Mucosa of rectum (tissue), 2 donors: ENCODE measurements around the gene MYO1D.

Experiments used
- H3K27ac ChIP-seq, 2 donors: one replicate each; pipeline ENCODE4 v1.7.0; 2013; ENCODE audit warnings: inconsistent platforms in 2 of 2, low read depth in 2 of 2, low read length in 2 of 2
- H3K27me3 ChIP-seq, 2 donors: one replicate each; pipeline ENCODE4 v1.7.0; 2013; ENCODE audit warnings: low read length in 2 of 2; ENCODE audit not compliant: control insufficient read depth in 2 of 2, insufficient read depth in 2 of 2
- H3K36me3 ChIP-seq, 2 donors: one replicate each; pipeline ENCODE4 v1.7.0; 2013; ENCODE audit warnings: low read length in 2 of 2; ENCODE audit not compliant: control insufficient read depth in 2 of 2, insufficient read depth in 2 of 2
- H3K4me1 ChIP-seq, 2 donors: one replicate each; pipeline ENCODE4 v1.7.0; 2013; ENCODE audit warnings: low read length in 2 of 2, mild to moderate bottlenecking in 1 of 2; ENCODE audit not compliant: control insufficient read depth in 2 of 2, insufficient read depth in 2 of 2
- H3K4me3 ChIP-seq, 2 donors: one replicate each; pipeline ENCODE4 v1.7.0; 2013; ENCODE audit warnings: low read length in 2 of 2
- H3K9ac ChIP-seq, 2 donors: one replicate each; pipeline ENCODE4 v1.7.0; 2013; ENCODE audit warnings: low read length in 2 of 2, low read depth in 1 of 2, mild to moderate bottlenecking in 1 of 2
- H3K9me3 ChIP-seq, 2 donors: one replicate each; pipeline ENCODE4 v1.7.0; 2013; ENCODE audit warnings: low read length in 2 of 2; ENCODE audit not compliant: control insufficient read depth in 2 of 2
- donor health status: healthy.
- donor health status: Normal muscosa, but diverticular disease.

Gene MYO1D

GRCh38 chr17:32877164-32877764, 340 bp upstream of the MYO1D start:
- Histone ChIP-seq H3K36me3 (no peaks in the 10 kb centered on the region), H3K4me1 (peaks cover 16 to 20% of the 10 kb centered on the region in 2 donors), H3K27me3 (no peaks in the 10 kb centered on the region), H3K4me3 (peak overlapping the region; percentile 76 to 82), H3K27ac (peak overlapping the region; percentile 94 to 96), H3K9ac (peak overlapping the region; percentile 82 to 96), H3K9me3 (no peaks in the 10 kb centered on the region)

GRCh38 chr17:32875923-32876416, 954 bp downstream of the MYO1D start:
- no peaks in the 10 kb centered on the region for H3K36me3 ChIP-seq
- peak overlapping the region; percentile 68 to 96 for H3K9ac ChIP-seq
- peak overlapping the region; percentile 94 to 96 for H3K27ac ChIP-seq
- H3K9me3 ChIP-seq: no peaks in the 10 kb centered on the region
- H3K27me3 ChIP-seq: no peaks in the 10 kb centered on the region
- peak overlapping the region; percentile 76 to 82 for H3K4me3 ChIP-seq
- peaks cover 20 to 23% of the 10 kb centered on the region in 2 donors for H3K4me1 ChIP-seq

- no peaks in the 10 kb centered on the region for H3K27me3 ChIP-seq
- peak overlapping the region; percentile 68 to 96 for H3K9ac ChIP-seq
- peak overlapping the region; percentile 76 to 82 for H3K4me3 ChIP-seq
- no peaks in the 10 kb centered on the region for H3K36me3 ChIP-seq
- H3K27ac ChIP-seq: peak overlapping the region; percentile 94 to 96
- peaks cover 20 to 27% of the 10 kb centered on the region in 2 donors for H3K4me1 ChIP-seq
- H3K9me3 ChIP-seq: no peaks in the 10 kb centered on the region
Observed at GRCh38 chr17:32875230-32875917, 1.6 kb downstream of the MYO1D start.

GRCh38 chr17:32873114-32873513, 3.8 kb downstream of the MYO1D start:
- Histone ChIP-seq H3K27ac (no peak overlapping the region), H3K4me3 (peak overlapping the region in 1 of 2 donors; percentile 17), H3K36me3 (no peaks in the 10 kb centered on the region), H3K27me3 (no peaks in the 10 kb centered on the region), H3K4me1 (peaks cover 17 to 40% of the 10 kb centered on the region in 2 donors), H3K9me3 (no peaks in the 10 kb centered on the region), H3K9ac (no peak overlapping the region)

- H3K27ac ChIP-seq: no peak overlapping the region
- peaks cover 17 to 37% of the 10 kb centered on the region in 2 donors for H3K4me1 ChIP-seq
- peak overlapping the region in 1 of 2 donors; percentile 5 for H3K4me3 ChIP-seq
- H3K9ac ChIP-seq: no peak overlapping the region
- H3K36me3 ChIP-seq: no peaks in the 10 kb centered on the region
- H3K27me3 ChIP-seq: no peaks in the 10 kb centered on the region
- no peaks in the 10 kb centered on the region for H3K9me3 ChIP-seq
Observed at GRCh38 chr17:32871746-32872145, 5.2 kb downstream of the MYO1D start.

- H3K9me3 ChIP-seq: no peaks in the 10 kb centered on the region
- no peak overlapping the region for H3K4me3 ChIP-seq
- no peak overlapping the region for H3K9ac ChIP-seq
- peaks cover 17 to 37% of the 10 kb centered on the region in 2 donors for H3K4me1 ChIP-seq
- H3K36me3 ChIP-seq: no peaks in the 10 kb centered on the region
- no peak overlapping the region for H3K27ac ChIP-seq
- no peaks in the 10 kb centered on the region for H3K27me3 ChIP-seq
Observed at GRCh38 chr17:32870969-32871368, 6.0 kb downstream of the MYO1D start.

- Histone ChIP-seq H3K9ac (no peak overlapping the region), H3K27ac (peak overlapping the region; percentile 5 to 51), H3K36me3 (no peaks in the 10 kb centered on the region), H3K27me3 (no peaks in the 10 kb centered on the region), H3K4me1 (peaks cover 12 to 37% of the 10 kb centered on the region in 2 donors), H3K4me3 (no peak overlapping the region), H3K9me3 (no peaks in the 10 kb centered on the region)
Observed at GRCh38 chr17:32870027-32870670, 6.8 kb downstream of the MYO1D start.

- H3K4me1 ChIP-seq: peaks cover 10 to 37% of the 10 kb centered on the region in 2 donors
Observed at GRCh38 chr17:32869345-32870026, 7.4 kb downstream of the MYO1D start.

GRCh38 chr17:32865141-32865540, 11.8 kb downstream of the MYO1D start:
- H3K9ac ChIP-seq: no peak overlapping the region
- no peaks in the 10 kb centered on the region for H3K9me3 ChIP-seq
- H3K4me3 ChIP-seq: no peak overlapping the region
- H3K36me3 ChIP-seq: no peaks in the 10 kb centered on the region
- peaks cover 2 to 26% of the 10 kb centered on the region in 2 donors for H3K4me1 ChIP-seq
- H3K27ac ChIP-seq: no peak overlapping the region
- H3K27me3 ChIP-seq: no peaks in the 10 kb centered on the region

More at GRCh38 chr17:32869345-32870026, 7.4 kb downstream of the MYO1D start:
- H3K27ac ChIP-seq: peak overlapping the region; percentile 39 to 51
- no peaks in the 10 kb centered on the region for H3K36me3 ChIP-seq
- no peaks in the 10 kb centered on the region for H3K27me3 ChIP-seq
- H3K9me3 ChIP-seq: no peaks in the 10 kb centered on the region
- H3K4me3 ChIP-seq: no peak overlapping the region
- H3K9ac ChIP-seq: no peak overlapping the region
